CD4-positive, alpha-beta memory T cell (primary cell): ENCODE data around the gene PCMT1. TPM values are rescaled to one million over a fixed set of nuclear protein-coding genes. Genes with fewer than 3 reads are reported as not detected.
"Not testable (repeated sequence)": the region's sequence is repeated elsewhere in the genome, so short reads cannot be mapped to it uniquely, and the experiment has no call there.

ENCODE experiments used
- CTCF ChIA-PET: fragments of 350-600 bp; sonication (Branson Sonifier 250); formaldehyde crosslinking; loops from one replicate; lab custom pipeline; 2021; ENCODE audit warnings: inconsistent platforms; ENCODE audit not compliant: partially characterized antibody; lab: Charles Lee
- POLR2A ChIA-PET: fragments of 350-600 bp; sonication (Branson Sonifier 250); formaldehyde crosslinking; loops from one replicate; lab custom pipeline; 2021; ENCODE audit not compliant: partially characterized antibody; lab: Charles Lee
- DNase-seq, 5 donors: peaks; one replicate each; pipeline versions ENCODE4 v3.0.0 to v3.0.0-alpha.2; 2020 to 2022; ENCODE audit warnings: mixed read lengths in 1 of 5
- H3K27ac ChIP-seq: one replicate; pipeline ENCODE4 v1.7.0; 2013; ENCODE audit warnings: low read depth, low read length
- H3K27me3 ChIP-seq: 2 replicates; pipeline ENCODE4 v1.7.0; 2013; ENCODE audit warnings: mild to moderate bottlenecking, low read length, moderate library complexity; ENCODE audit not compliant: insufficient read depth
- H3K36me3 ChIP-seq: 2 replicates; pipeline ENCODE4 v1.7.0; 2013; ENCODE audit warnings: mild to moderate bottlenecking, low read length, moderate library complexity; ENCODE audit not compliant: insufficient read depth
- H3K4me1 ChIP-seq: 2 replicates; pipeline ENCODE4 v1.7.0; 2013; ENCODE audit warnings: mild to moderate bottlenecking, low read length, moderate library complexity; ENCODE audit not compliant: insufficient read depth
- H3K4me3 ChIP-seq, 2 donors: one replicate each; pipeline ENCODE4 v1.7.0; 2013; ENCODE audit warnings: low read length in 2 of 2, mild to moderate bottlenecking in 1 of 2
- H3K9me3 ChIP-seq, 2 donors: one replicate each; pipeline ENCODE4 v1.7.0; 2013; ENCODE audit warnings: low read length in 2 of 2, control low read depth in 1 of 2; ENCODE audit not compliant: control insufficient read depth in 1 of 2
- H3K27ac Mint-ChIP-seq, 7 donors: one replicate each; pipeline ENCODE4 v1.8.0; 2020 to 2021; ENCODE audit warnings: mixed read lengths in 7 of 7, mild to moderate bottlenecking in 6 of 7, inconsistent platforms in 3 of 7, moderate library complexity in 3 of 7
- H3K27me3 Mint-ChIP-seq, 2 donors: one replicate each; pipeline ENCODE4 v1.8.0; 2020 to 2021; ENCODE audit warnings: mixed read lengths in 2 of 2
- H3K36me3 Mint-ChIP-seq, 2 donors: one replicate each; pipeline ENCODE4 v1.8.0; 2020 to 2021; ENCODE audit warnings: mixed read lengths in 2 of 2, inconsistent platforms in 1 of 2, mild to moderate bottlenecking in 1 of 2
- H3K4me1 Mint-ChIP-seq, 4 donors: one replicate each; pipeline ENCODE4 v1.8.0; 2020 to 2021; ENCODE audit warnings: mixed read lengths in 4 of 4, mild to moderate bottlenecking in 1 of 4
- H3K4me3 Mint-ChIP-seq, 8 donors: one replicate each; pipeline ENCODE4 v1.8.0; 2020 to 2021; ENCODE audit warnings: mixed read lengths in 8 of 8, mild to moderate bottlenecking in 7 of 8, moderate library complexity in 6 of 8, inconsistent platforms in 3 of 8
- H3K9me3 Mint-ChIP-seq, 8 donors: one replicate each; pipeline ENCODE4 v1.8.0; 2020 to 2021; ENCODE audit warnings: mixed read lengths in 8 of 8, mild to moderate bottlenecking in 5 of 8, inconsistent platforms in 3 of 8, moderate library complexity in 1 of 8
- intact Hi-C: fragments of 100-400 bp; cut with micrococcal nuclease; formaldehyde crosslinking; loops from one replicate; pipeline ENCODE4 v1.15.1; 2023
- polyA plus RNA-seq, 2 donors: library from polyadenylated mRNA; unstranded; fragments of 300-500 nt; fragmentation: Illumina TruSeq; gene quantifications; one replicate each; pipeline ENCODE4 v1.2.3, GENCODE V29; 2021
- total RNA-seq, 2 experiments: library from RNA; stranded (reverse); gene quantifications; one replicate each; pipeline ENCODE4 v1.2.3, GENCODE V29; 2021

PCMT1 gene
- total and polyA plus RNA-seq, 4 experiments from 2014 or later = 50.8 to 196 (median 100) TPM

DNA sequence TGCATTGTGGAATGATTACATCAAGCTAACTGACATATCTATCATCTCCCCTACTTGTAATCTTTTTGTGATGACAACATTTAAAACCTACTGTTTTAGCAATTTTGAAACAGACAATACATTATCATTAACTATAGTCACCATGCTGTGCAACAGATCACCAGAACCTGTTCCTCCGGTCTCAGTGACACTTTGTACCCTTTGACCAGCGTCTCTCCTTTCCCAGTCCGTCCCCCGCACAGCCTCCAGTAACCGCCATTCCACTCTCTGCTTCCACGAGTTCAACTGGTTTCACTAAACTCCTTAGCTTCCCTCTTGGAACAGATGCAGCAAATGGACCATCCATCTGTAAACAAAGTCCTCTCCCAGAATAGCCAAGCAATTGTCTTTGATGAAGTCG lies 92.8 kb downstream of the PCMT1 start:
- intact Hi-C loops = no loop called here
- no peaks in the 10 kb centered on the region for H3K27me3 ChIP-seq
- CTCF ChIA-PET = interaction anchor here (1.0 kb wide), 1 partner anchor 11 kb away, joined by 4 read pairs; no protein-coding TSS in a partner anchor
- no peaks in the 10 kb centered on the region for H3K36me3 Mint-ChIP-seq
- H3K4me3 ChIP-seq = no peak overlapping the region
- no peaks in the 10 kb centered on the region for H3K36me3 ChIP-seq
- no peaks in the 10 kb centered on the region for H3K4me1 Mint-ChIP-seq
- H3K9me3 Mint-ChIP-seq = no peaks in the 10 kb centered on the region
- POLR2A ChIA-PET = no interaction called here
- no peak for DNase-seq
- no peaks in the 10 kb centered on the region for H3K9me3 ChIP-seq
- no peaks in the 10 kb centered on the region for H3K4me1 ChIP-seq
- H3K27me3 Mint-ChIP-seq = peaks cover 0 to 2% of the 10 kb centered on the region in 2 donors
- H3K4me3 Mint-ChIP-seq = no peak overlapping the region
- no peak overlapping the region for H3K27ac Mint-ChIP-seq
- H3K27ac ChIP-seq = no peak overlapping the region

DNA sequence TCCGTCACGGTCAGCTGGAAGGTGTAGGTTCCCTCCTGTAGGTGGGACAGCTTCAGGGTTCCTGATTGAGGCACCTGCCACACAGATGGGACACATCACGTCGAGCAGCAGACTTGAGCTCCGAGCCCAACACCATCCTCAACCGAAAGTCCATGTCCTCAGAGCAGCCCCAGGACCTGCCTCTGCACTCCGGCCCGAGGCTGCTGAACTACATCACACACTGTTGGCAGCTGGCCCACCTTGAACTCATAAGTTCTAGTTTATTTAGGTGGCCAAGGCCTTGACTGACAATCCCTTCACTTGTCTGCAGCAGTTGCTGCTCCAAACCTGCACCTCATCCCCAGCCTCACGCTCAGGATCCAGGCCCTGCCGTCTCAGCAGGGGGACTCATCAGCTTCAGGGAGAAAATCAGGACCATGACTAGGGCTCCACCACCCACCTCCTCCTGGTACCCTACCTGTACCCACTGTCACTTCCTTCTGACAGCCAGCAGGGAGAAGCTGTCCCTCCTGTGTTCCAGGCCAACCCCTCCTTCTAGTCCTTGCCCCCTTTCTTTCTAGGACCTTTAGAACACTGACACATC lies 93.6 kb downstream of the PCMT1 start:
- Mint-ChIP-seq H3K27ac (no peak overlapping the region), H3K9me3 (no peaks in the 10 kb centered on the region), H3K4me3 (no peak overlapping the region), H3K4me1 (no peaks in the 10 kb centered on the region), H3K27me3 (peaks cover 0 to 2% of the 10 kb centered on the region in 2 donors), H3K36me3 (no peaks in the 10 kb centered on the region)
- H3K27me3 ChIP-seq = no peaks in the 10 kb centered on the region
- H3K36me3 ChIP-seq = no peaks in the 10 kb centered on the region
- H3K9me3 ChIP-seq = no peaks in the 10 kb centered on the region
- ChIA-PET POLR2A (no interaction called here), CTCF (interaction anchor here (1.1 to 1.5 kb wide), 2 partner anchors 8 to 12 kb away, joined by 3 to 9 read pairs; no protein-coding TSS in a partner anchor)
- H3K4me1 ChIP-seq = no peaks in the 10 kb centered on the region
- no peak for DNase-seq
- H3K4me3 ChIP-seq = no peak overlapping the region
- no peak overlapping the region for H3K27ac ChIP-seq
- intact Hi-C loops = no loop called here

DNA sequence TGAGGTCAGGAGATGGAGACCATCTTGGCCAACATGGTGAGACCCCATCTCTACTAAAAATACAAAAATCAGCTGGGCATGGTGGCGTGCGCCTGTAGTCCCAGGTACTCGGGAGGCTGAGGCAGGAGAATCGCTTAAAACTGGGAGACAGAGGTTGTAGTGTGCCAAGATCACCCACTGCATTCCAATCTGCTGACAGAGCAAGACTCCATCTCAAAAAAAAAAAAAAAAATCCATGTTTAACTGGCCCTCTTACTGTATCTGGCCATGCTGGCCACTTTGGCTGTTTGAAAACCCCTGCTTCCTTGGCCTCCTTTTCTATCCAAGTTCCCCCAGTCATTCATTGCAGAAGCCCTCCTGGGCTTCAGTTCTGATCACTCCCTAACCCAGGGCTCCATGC lies 94.5 kb downstream of the PCMT1 start:
- H3K36me3 Mint-ChIP-seq, H3K4me1 Mint-ChIP-seq, POLR2A ChIA-PET, H3K27me3 ChIP-seq, H3K27me3 Mint-ChIP-seq, H3K4me1 ChIP-seq, H3K27ac Mint-ChIP-seq, DNase-seq, intact Hi-C loops, H3K9me3 ChIP-seq, H3K36me3 ChIP-seq, H3K27ac ChIP-seq, H3K4me3 Mint-ChIP-seq, H3K4me3 ChIP-seq, H3K9me3 Mint-ChIP-seq: not testable (repeated sequence)
- CTCF ChIA-PET = interaction anchor here (1.1 to 1.5 kb wide), 2 partner anchors 9 to 13 kb away, joined by 3 to 9 read pairs; no protein-coding TSS in a partner anchor

DNA sequence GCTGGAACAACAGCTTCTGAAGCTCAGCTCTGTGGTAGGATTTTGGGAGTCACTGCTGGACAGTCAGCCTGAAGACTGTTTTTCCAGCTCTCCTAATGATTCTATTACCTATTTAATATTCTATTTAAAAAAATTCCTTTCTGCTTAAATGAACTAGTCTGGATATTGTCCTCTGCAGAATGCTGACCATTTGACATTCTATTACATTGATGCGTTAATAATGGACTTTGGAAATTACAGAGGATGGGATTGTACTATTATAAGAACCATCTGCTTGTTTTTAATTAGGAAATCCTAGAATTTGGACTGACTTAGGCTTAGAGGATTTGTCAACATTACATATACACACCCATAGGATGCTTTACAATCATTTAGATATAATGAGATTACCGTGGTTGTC lies 94.9 kb downstream of the PCMT1 start:
- no peak overlapping the region for H3K4me3 ChIP-seq
- H3K36me3 ChIP-seq = no peaks in the 10 kb centered on the region
- no peaks in the 10 kb centered on the region for H3K27me3 Mint-ChIP-seq
- no peak overlapping the region for H3K4me3 Mint-ChIP-seq
- no peak overlapping the region for H3K27ac Mint-ChIP-seq
- no peaks in the 10 kb centered on the region for H3K4me1 Mint-ChIP-seq
- ChIA-PET POLR2A (no interaction called here), CTCF (interaction anchor here (1.0 to 1.5 kb wide), 4 partner anchors 8 to 13 kb away, joined by 3 to 9 read pairs (median 4); no protein-coding TSS in a partner anchor)
- no peak overlapping the region for H3K27ac ChIP-seq
- no peaks in the 10 kb centered on the region for H3K4me1 ChIP-seq
- H3K27me3 ChIP-seq = no peaks in the 10 kb centered on the region
- H3K9me3 Mint-ChIP-seq = no peaks in the 10 kb centered on the region
- intact Hi-C loops = no loop called here
- H3K9me3 ChIP-seq = no peaks in the 10 kb centered on the region
- no peaks in the 10 kb centered on the region for H3K36me3 Mint-ChIP-seq
- DNase-seq = no peak

DNA sequence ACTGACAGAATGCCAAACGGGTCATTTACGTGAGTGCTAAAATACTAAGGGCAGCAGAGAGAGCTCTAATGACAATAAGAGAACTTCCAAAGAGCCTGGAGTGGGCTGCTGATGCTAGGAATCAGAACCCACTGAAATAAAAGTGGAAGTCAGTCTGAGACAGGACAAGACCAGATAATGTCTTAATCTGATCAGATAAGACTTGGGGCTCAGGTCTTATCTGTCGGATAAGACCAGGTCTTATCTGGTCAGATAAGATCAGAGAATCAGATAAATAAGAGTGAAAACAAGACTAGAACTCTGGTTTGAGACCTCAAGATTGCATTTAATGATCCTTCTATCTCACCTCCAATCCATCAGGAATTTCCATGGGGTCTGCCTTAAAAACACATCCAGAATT lies 96.0 kb downstream of the PCMT1 start:
- H3K27me3 ChIP-seq = no peaks in the 10 kb centered on the region

DNA sequence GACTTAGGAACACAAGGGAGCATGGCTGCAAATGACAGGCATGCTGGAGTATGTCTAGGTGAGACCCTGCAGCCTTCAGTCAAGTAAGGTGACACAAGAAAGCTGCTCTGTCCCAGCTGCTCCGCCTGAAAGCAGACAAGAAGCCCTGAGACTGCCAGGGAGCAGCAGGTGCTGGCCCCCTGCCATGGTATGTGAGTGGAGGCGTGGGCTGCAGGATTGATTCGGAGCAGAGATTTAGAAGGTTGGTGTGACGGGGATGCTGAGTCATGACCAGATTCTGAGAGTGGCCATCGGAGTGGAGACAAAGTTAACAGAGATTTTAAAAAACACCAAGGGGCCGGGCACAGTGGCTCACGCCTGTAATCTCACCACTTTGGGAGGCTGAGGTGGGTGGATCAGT lies 96.8 kb downstream of the PCMT1 start:
- CTCF ChIA-PET = interaction anchor here (1.6 to 1.9 kb wide), 2 partner anchors 10 to 19 kb away, joined by 6 to 8 read pairs; no protein-coding TSS in a partner anchor
- no peak for DNase-seq
- Histone ChIP-seq H3K4me1 (no peaks in the 10 kb centered on the region), H3K9me3 (no peaks in the 10 kb centered on the region), H3K27ac (no peak overlapping the region), H3K4me3 (no peak overlapping the region), H3K36me3 (no peaks in the 10 kb centered on the region), H3K27me3 (no peaks in the 10 kb centered on the region)
- intact Hi-C loops = no loop called here
- Mint-ChIP-seq H3K4me3 (no peak overlapping the region), H3K27me3 (no peaks in the 10 kb centered on the region), H3K4me1 (peaks cover 0 to under 1% (median 0%) of the 10 kb centered on the region in 4 donors), H3K36me3 (no peaks in the 10 kb centered on the region), H3K27ac (no peak overlapping the region), H3K9me3 (no peaks in the 10 kb centered on the region)
- POLR2A ChIA-PET = no interaction called here

More for the DNA sequence above, 96.0 kb downstream of the PCMT1 start:
- no peak overlapping the region for H3K4me3 Mint-ChIP-seq
- H3K9me3 Mint-ChIP-seq = no peaks in the 10 kb centered on the region
- DNase-seq = no peak
- Histone ChIP-seq H3K4me1 (no peaks in the 10 kb centered on the region), H3K27ac (no peak overlapping the region), H3K4me3 (no peak overlapping the region), H3K9me3 (no peaks in the 10 kb centered on the region), H3K36me3 (no peaks in the 10 kb centered on the region)
- CTCF ChIA-PET = interaction anchor here (1.0 kb wide), 2 partner anchors 9 to 11 kb away, joined by 4 to 5 read pairs; no protein-coding TSS in a partner anchor
- POLR2A ChIA-PET = no interaction called here
- H3K4me1 Mint-ChIP-seq = no peaks in the 10 kb centered on the region
- H3K36me3 Mint-ChIP-seq = no peaks in the 10 kb centered on the region
- intact Hi-C loops = no loop called here
- no peak overlapping the region for H3K27ac Mint-ChIP-seq
- no peaks in the 10 kb centered on the region for H3K27me3 Mint-ChIP-seq

DNA sequence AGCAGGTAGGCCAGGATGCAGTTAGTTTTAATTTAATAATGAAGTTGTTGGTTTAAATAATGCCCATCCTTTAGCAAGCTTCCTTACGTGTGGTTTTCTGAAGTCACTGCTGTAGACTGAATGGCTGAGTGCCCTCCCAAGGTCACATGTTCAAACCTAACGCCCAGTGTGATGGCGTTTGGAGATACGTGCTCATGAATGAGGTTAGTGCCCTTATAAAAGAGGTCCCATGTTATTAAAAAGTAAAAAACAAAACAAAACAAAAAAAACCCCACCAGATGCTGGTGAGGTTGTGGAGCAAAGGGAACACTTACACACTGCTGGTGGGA lies 98.4 kb downstream of the PCMT1 start:
- H3K27ac Mint-ChIP-seq = no peak overlapping the region
- intact Hi-C loops = no loop called here
- POLR2A ChIA-PET = no interaction called here
- no peaks in the 10 kb centered on the region for H3K36me3 ChIP-seq
- peaks cover 7% of the 10 kb centered on the region for H3K4me1 ChIP-seq
- H3K27ac ChIP-seq = no peak overlapping the region
- DNase-seq = no peak
- H3K27me3 Mint-ChIP-seq = no peaks in the 10 kb centered on the region
- CTCF ChIA-PET = interaction anchor here (1.3 to 1.9 kb wide), 3 partner anchors 9 to 18 kb away, joined by 3 to 8 read pairs (median 6); no protein-coding TSS in a partner anchor
- no peaks in the 10 kb centered on the region for H3K27me3 ChIP-seq
- no peak overlapping the region for H3K4me3 ChIP-seq
- no peaks in the 10 kb centered on the region for H3K9me3 Mint-ChIP-seq
- peaks cover 1 to 14% (median 4%) of the 10 kb centered on the region in 4 donors for H3K4me1 Mint-ChIP-seq
- H3K9me3 ChIP-seq = no peaks in the 10 kb centered on the region
- no peak overlapping the region for H3K4me3 Mint-ChIP-seq
- no peaks in the 10 kb centered on the region for H3K36me3 Mint-ChIP-seq
